GM10248 (cell line): ENCODE measurements around the gene CRTAC1.

Source experiments
- CTCF ChIA-PET: fragments of 300-600 bp; sonication (Branson Sonifier 250); formaldehyde crosslinking; extraction: SDS; loops from one replicate; lab custom pipeline; 2021; ENCODE audit warnings: antibody characterized with exemption; lab: Yijun Ruan, JAX
- POLR2A ChIA-PET: fragments of 350-650 bp; sonication (Branson Sonifier 250); formaldehyde crosslinking; extraction: SDS; loops from one replicate; lab custom pipeline; 2020; ENCODE audit warnings: antibody characterized with exemption; lab: Yijun Ruan, JAX
- DNase-seq: peaks from one replicate; pipeline ENCODE4 v3.0.0; 2012; ENCODE audit errors: extremely low spot score
- CTCF ChIP-seq: IDR thresholded peaks from 2 replicates; pipeline ENCODE4 v1.5.1; 2012; ENCODE audit warnings: mild to moderate bottlenecking, low read depth; ENCODE audit errors: extremely low read depth, missing control alignments, control extremely low read depth

Gene CRTAC1

GRCh38 chr10:98063740-98064027 is 33.3 kb upstream of the CRTAC1 start:
- POLR2A ChIA-PET, result no interaction called here
- CTCF ChIA-PET, result no interaction called here
- TF ChIP-seq CTCF, result no peak
- DNase-seq, result no peak

- DNase-seq, result no peak
- TF ChIP-seq CTCF, result no peak
- ChIA-PET CTCF (interaction anchor here (1.1 to 1.2 kb wide), 2 partner anchors 16 to 21 kb away, joined by 3 to 5 read pairs; no protein-coding TSS in a partner anchor), POLR2A (no interaction called here)
These were observed 32.0 kb upstream of the CRTAC1 start for GRCh38 chr10:98062424-98062823.

GRCh38 chr10:98060079-98060478 is 29.7 kb upstream of the CRTAC1 start:
- ChIA-PET CTCF (interaction anchor here (1.2 kb wide), 1 partner anchor 14 kb away, joined by 5 read pairs; no protein-coding TSS in a partner anchor), POLR2A (no interaction called here)
- no peak for TF ChIP-seq CTCF
- DNase-seq, result no peak

- ChIA-PET POLR2A (no interaction called here), CTCF (interaction anchor here (1.0 to 1.1 kb wide), 2 partner anchors 13 to 17 kb away, joined by 3 read pairs; no protein-coding TSS in a partner anchor)
- no peak for TF ChIP-seq CTCF
- no peak for DNase-seq
These were observed 27.9 kb upstream of the CRTAC1 start for GRCh38 chr10:98058295-98058694.

GRCh38 chr10:98055841-98056516 is 25.6 kb upstream of the CRTAC1 start:
- CTCF ChIA-PET, result interaction anchor here (1.3 to 2.3 kb wide), 4 partner anchors 11 to 141 kb away, joined by 3 to 12 read pairs (median 6); no protein-coding TSS in a partner anchor
- POLR2A ChIA-PET, result no interaction called here
- TF ChIP-seq CTCF, result no peak
- DNase-seq, result no peak

GRCh38 chr10:98047009-98047741 is 16.8 kb upstream of the CRTAC1 start:
- POLR2A ChIA-PET, result no interaction called here
- no peak for TF ChIP-seq CTCF

More at GRCh38 chr10:98047009-98047741, 16.8 kb upstream of the CRTAC1 start:
- CTCF ChIA-PET, result interaction anchor here (0.5 to 2.5 kb wide), 8 partner anchors 12 to 180 kb away, joined by 3 to 16 read pairs (median 4); no protein-coding TSS in a partner anchor
- DNase-seq, result no peak
